Naive thymus-derived CD8-positive, alpha-beta T cell (primary cell): ENCODE data around the gene DNM2. TPM values are rescaled to one million over a fixed set of nuclear protein-coding genes. Genes with fewer than 3 reads are reported as not detected.

Experiments
- ATAC-seq, 2 donors: fragments of 150-1000 bp; cut with Tn5 transposase in 1 of 2; sonication (Bioruptor Pico), chemical (Tn5 transposase) in 1 of 2; 1 replicate in 1 of 2; 2 replicates in 1 of 2; pipeline ENCODE4 v1.10.0; 2021; ENCODE audit warnings: mild to moderate bottlenecking in 2 of 2, moderate library complexity in 2 of 2
- POLR2A ChIA-PET: fragments of 350-600 bp; sonication (Branson Sonifier 250); formaldehyde crosslinking; loops from one replicate; lab custom pipeline; 2021; ENCODE audit warnings: antibody characterized with exemption; lab: Charles Lee
- DNase-seq, 10 donors: peaks; one replicate each; pipeline versions ENCODE4 v3.0.0 to v3.0.0-alpha.2; 2020 to 2022
- H3K27ac Mint-ChIP-seq, 10 donors: one replicate each; pipeline ENCODE4 v1.8.0; 2020 to 2022; ENCODE audit warnings: mild to moderate bottlenecking in 10 of 10, mixed read lengths in 10 of 10, moderate library complexity in 4 of 10, inconsistent platforms in 1 of 10
- H3K27me3 Mint-ChIP-seq, 5 donors: one replicate each; pipeline ENCODE4 v1.8.0; 2021 to 2022; ENCODE audit warnings: mixed read lengths in 5 of 5
- H3K36me3 Mint-ChIP-seq, 3 donors: one replicate each; pipeline ENCODE4 v1.8.0; 2020 to 2022; ENCODE audit warnings: mixed read lengths in 3 of 3, mild to moderate bottlenecking in 2 of 3, inconsistent platforms in 1 of 3
- H3K4me1 Mint-ChIP-seq, 4 donors: one replicate each; pipeline ENCODE4 v1.8.0; 2021 to 2022; ENCODE audit warnings: mixed read lengths in 4 of 4
- H3K4me3 Mint-ChIP-seq, 10 donors: one replicate each; pipeline ENCODE4 v1.8.0; 2020 to 2022; ENCODE audit warnings: mild to moderate bottlenecking in 10 of 10, mixed read lengths in 10 of 10, moderate library complexity in 6 of 10, inconsistent platforms in 1 of 10
- H3K9me3 Mint-ChIP-seq, 9 donors: one replicate each; pipeline ENCODE4 v1.8.0; 2020 to 2022; ENCODE audit warnings: mixed read lengths in 9 of 9, mild to moderate bottlenecking in 3 of 9, inconsistent platforms in 1 of 9, moderate library complexity in 1 of 9
- polyA plus RNA-seq, 3 donors: library from polyadenylated mRNA; unstranded; fragments of 300-500 nt; fragmentation: Illumina TruSeq; gene quantifications; one replicate each; pipeline ENCODE4 v1.2.3, GENCODE V29; 2021
- total RNA-seq, 8 experiments: library from RNA in 2 of 8; stranded (reverse) in 2 of 8; gene quantifications; one replicate each; pipeline ENCODE4 v1.2.3 and lab custom pipeline; 2021 to 2026

The DNM2 gene
- total and polyA plus RNA-seq, 5 experiments from 2014 or later: 45.0 to 270 (median 91.4) TPM

- POLR2A ChIA-PET: interaction anchor here (1.4 kb wide), 1 partner anchor 12 kb away, joined by 4 read pairs; the partner anchor contains the start of gene QTRT1
- DNase-seq (peak in 1 of 10 donors; percentile 20), ATAC-seq (no peak)
- Mint-ChIP-seq H3K4me3 (no peak overlapping the region), H3K4me1 (peaks cover 7 to 12% (median 8%) of the 10 kb centered on the region in 4 donors), H3K36me3 (peaks cover 0 to 25% (median 0%) of the 10 kb centered on the region in 3 donors), H3K27ac (peak overlapping the region in 4 of 10 donors; percentile 36 to 74 (median 64)), H3K9me3 (no peaks in the 10 kb centered on the region), H3K27me3 (no peaks in the 10 kb centered on the region)
Observed at GRCh38 chr19:10713317-10713716, 4.6 kb upstream of the DNM2 start.

DNA sequence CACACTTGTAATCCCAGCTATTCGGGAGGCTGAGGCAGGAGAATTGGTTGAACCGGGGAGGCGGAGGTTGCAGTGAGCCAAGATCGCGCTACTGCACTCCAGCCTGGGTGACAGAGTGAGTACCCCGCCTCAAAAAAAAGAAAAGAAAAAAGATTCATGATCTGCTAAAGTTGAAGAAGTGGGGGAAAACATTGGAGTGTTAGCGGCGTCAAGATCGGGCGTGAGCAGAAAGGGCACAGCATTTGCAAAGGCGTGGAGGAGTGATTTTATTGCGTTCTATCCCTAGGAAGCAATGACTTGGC lies 874 bp upstream of the DNM2 start:
- Mint-ChIP-seq H3K4me1 (peaks cover 17 to 43% (median 38%) of the 10 kb centered on the region in 4 donors), H3K36me3 (peaks cover 0 to 6% (median 0%) of the 10 kb centered on the region in 3 donors), H3K9me3 (no peaks in the 10 kb centered on the region), H3K27me3 (no peaks in the 10 kb centered on the region), H3K27ac (peak overlapping the region; percentile 76 to 95 (median 88)), H3K4me3 (peak overlapping the region; percentile 73 to 97 (median 88))
- POLR2A ChIA-PET: interaction anchor here (0.7 to 5.0 kb wide), 19 partner anchors 14 to 154 kb away, joined by 3 to 62 read pairs (median 8); partner anchors contain the start of genes CARM1, QTRT1 and TMED1
- no peak for DNase-seq
- ATAC-seq: no peak

GRCh38 chr19:10718205-10719196 lies 622 bp downstream of the DNM2 start:
- ATAC-seq: peak; percentile 3 to 18
- H3K4me1 Mint-ChIP-seq: peaks cover 19 to 50% (median 46%) of the 10 kb centered on the region in 4 donors
- peak overlapping the region; percentile 72 to 96 (median 92) for H3K27ac Mint-ChIP-seq
- H3K27me3 Mint-ChIP-seq: no peaks in the 10 kb centered on the region
- H3K4me3 Mint-ChIP-seq: peak overlapping the region; percentile 85 to 97 (median 93)
- POLR2A ChIA-PET: interaction anchor here (0.6 to 5.0 kb wide), 22 partner anchors 13 to 717 kb away, joined by 3 to 62 read pairs (median 6); partner anchors contain the start of genes CARM1, ODAD3, PRKCSH and QTRT1
- H3K36me3 Mint-ChIP-seq: peaks cover 0 to 12% (median 0%) of the 10 kb centered on the region in 3 donors
- peak in 6 of 10 donors; percentile 9 to 53 (median 48) for DNase-seq
- no peaks in the 10 kb centered on the region for H3K9me3 Mint-ChIP-seq

DNA sequence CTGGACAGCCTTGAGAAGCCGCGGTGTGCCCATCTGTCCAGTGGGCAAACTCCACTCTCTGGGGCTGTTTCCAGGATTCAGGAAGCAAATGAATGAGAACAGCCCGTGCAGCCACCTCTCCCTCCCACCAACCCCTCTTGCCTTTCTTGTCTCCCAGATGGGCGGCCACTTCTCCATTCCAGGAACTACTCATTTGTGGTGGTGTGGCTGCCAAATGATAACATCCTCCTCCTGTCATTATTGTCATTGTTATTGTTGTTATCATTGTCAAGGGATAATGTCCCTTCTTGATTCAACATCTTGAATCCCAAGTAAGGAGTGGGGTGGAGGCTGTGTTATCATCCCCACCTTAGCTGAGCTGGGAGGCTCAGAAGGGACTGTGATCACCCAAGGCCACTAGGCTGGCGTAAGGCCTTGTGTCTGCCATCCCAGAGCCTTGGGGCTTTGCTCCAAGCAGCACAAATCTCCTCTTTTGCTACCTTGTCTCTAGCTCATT lies 1.6 kb downstream of the DNM2 start:
- Mint-ChIP-seq H3K27me3 (no peaks in the 10 kb centered on the region), H3K4me3 (peak overlapping the region; percentile 85 to 97 (median 93)), H3K27ac (peak overlapping the region; percentile 57 to 94 (median 84)), H3K4me1 (peaks cover 20 to 58% (median 55%) of the 10 kb centered on the region in 4 donors), H3K36me3 (peaks cover 0 to 16% (median 0%) of the 10 kb centered on the region in 3 donors), H3K9me3 (no peaks in the 10 kb centered on the region)
- POLR2A ChIA-PET: interaction anchor here (1.3 to 5.0 kb wide), 6 partner anchors 12 to 146 kb away, joined by 3 to 62 read pairs (median 16); partner anchors contain the start of gene TMED1
- ATAC-seq: no peak
- no peak for DNase-seq

DNA sequence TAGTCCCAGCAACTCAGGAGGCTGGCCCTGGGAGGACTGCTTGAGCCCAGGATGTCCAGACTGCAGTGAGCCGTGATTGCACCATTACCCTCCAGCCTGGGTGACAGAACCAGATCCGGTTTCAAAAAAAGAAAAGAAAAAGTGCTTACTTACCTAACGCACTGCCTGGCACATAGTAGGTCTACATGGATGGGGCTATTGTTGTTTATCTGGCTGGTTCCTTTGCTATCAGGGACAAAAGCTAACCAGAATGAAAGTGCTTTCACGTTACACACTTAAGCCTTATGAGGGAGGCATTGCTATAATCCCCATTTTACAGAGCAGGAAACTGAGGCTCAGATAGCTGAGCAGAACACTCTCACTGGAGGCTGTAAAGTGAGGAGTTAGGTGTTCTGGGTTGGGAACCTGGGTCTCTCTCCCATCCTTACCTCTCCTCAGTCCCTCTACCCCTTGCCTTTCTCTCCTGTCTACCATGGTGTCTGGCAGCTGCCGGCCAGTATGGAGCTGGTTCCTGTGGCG lies 2.8 kb downstream of the DNM2 start:
- ATAC-seq: no peak
- peaks cover 21 to 69% (median 65%) of the 10 kb centered on the region in 4 donors for H3K4me1 Mint-ChIP-seq

DNA sequence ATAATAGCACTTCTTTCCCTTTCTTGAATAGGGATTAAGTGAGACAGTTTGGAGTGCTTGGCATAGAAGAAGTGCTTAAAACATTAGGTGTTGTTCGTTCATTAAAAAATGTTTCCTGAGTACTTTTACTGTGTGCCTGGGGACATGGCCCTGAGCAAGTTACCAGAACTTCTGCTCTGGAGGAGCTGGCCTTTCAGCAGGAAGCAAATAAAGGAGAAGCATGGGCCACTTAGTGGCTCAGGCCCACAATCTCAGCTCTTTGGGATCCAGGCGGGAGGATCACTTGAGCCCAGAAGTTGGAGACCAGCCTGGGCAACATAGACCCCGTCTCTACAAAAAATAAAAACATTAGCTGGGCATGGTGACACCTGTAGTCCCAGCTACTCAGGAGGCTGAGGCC lies 5.7 kb downstream of the DNM2 start:
- peaks cover 0 to 33% (median 10%) of the 10 kb centered on the region in 3 donors for H3K36me3 Mint-ChIP-seq
- POLR2A ChIA-PET: no interaction called here
- DNase-seq: peak in 1 of 10 donors; percentile 23
- H3K4me3 Mint-ChIP-seq: no peak overlapping the region
- H3K27me3 Mint-ChIP-seq: no peaks in the 10 kb centered on the region
- no peaks in the 10 kb centered on the region for H3K9me3 Mint-ChIP-seq
- peaks cover 24 to 84% (median 81%) of the 10 kb centered on the region in 4 donors for H3K4me1 Mint-ChIP-seq
- peak overlapping the region in 6 of 10 donors; percentile 24 to 85 (median 61) for H3K27ac Mint-ChIP-seq
- no peak for ATAC-seq

More for the DNA sequence above, 2.8 kb downstream of the DNM2 start:
- Mint-ChIP-seq H3K27ac (peak overlapping the region in 6 of 10 donors; percentile 9 to 67 (median 50)), H3K36me3 (peaks cover 0 to 22% (median 0%) of the 10 kb centered on the region in 3 donors), H3K27me3 (no peaks in the 10 kb centered on the region), H3K9me3 (no peaks in the 10 kb centered on the region), H3K4me3 (peak overlapping the region in 9 of 10 donors; percentile 24 to 96 (median 45))
- DNase-seq: no peak
- POLR2A ChIA-PET: interaction anchor here (1.3 to 5.0 kb wide), 3 partner anchors 11 to 115 kb away, joined by 3 to 62 read pairs (median 58); partner anchors contain the start of gene TMED1

- ATAC-seq: no peak
- Mint-ChIP-seq H3K27ac (peak overlapping the region in 6 of 10 donors; percentile 3 to 79 (median 52)), H3K27me3 (no peaks in the 10 kb centered on the region), H3K4me1 (peaks cover 21 to 80% (median 77%) of the 10 kb centered on the region in 4 donors), H3K9me3 (no peaks in the 10 kb centered on the region), H3K36me3 (peaks cover 0 to 35% (median 10%) of the 10 kb centered on the region in 3 donors), H3K4me3 (no peak overlapping the region)
- POLR2A ChIA-PET: interaction anchor here (0.7 to 0.9 kb wide), 2 partner anchors 19 to 75 kb away, joined by 4 read pairs; no protein-coding TSS in a partner anchor
- no peak for DNase-seq
Observed at GRCh38 chr19:10724573-10725071, 6.7 kb downstream of the DNM2 start.

DNA sequence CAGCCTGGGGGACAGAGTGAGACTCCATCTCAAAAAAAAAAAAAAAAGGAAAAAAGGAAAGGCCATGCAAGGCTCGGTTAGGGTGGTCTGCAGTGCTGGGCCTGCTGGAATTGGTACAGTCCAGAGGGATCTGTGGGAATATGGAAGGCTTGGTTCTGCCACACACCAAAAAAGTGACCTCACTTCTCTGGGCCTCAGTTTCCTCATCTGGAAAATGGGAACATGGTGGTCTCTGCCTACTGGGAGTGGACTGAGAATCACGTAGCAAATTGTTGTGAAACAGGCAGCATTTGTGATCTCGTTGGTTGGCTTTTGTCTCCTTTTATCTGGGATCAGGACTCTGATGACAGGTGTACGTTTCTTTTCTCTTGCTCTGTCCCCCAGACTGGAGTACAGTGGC lies 7.5 kb downstream of the DNM2 start:
- Mint-ChIP-seq H3K4me1 (peaks cover 18 to 80% (median 77%) of the 10 kb centered on the region in 4 donors), H3K27ac (peak overlapping the region in 2 of 10 donors; percentile 48 to 75), H3K9me3 (no peaks in the 10 kb centered on the region), H3K36me3 (peaks cover 0 to 35% (median 10%) of the 10 kb centered on the region in 3 donors), H3K27me3 (no peaks in the 10 kb centered on the region), H3K4me3 (peak overlapping the region in 1 of 10 donors; percentile 52)
- POLR2A ChIA-PET: interaction anchor here (0.7 to 0.9 kb wide), 2 partner anchors 18 to 74 kb away, joined by 4 read pairs; no protein-coding TSS in a partner anchor
- DNase-seq (no peak), ATAC-seq (no peak)

- peak overlapping the region in 4 of 10 donors; percentile 54 to 77 (median 66) for H3K27ac Mint-ChIP-seq
Observed at GRCh38 chr19:10726268-10726667, 8.4 kb downstream of the DNM2 start.

GRCh38 chr19:10727685-10728201 lies 9.9 kb downstream of the DNM2 start:
- H3K36me3 Mint-ChIP-seq: peaks cover 0 to 34% (median 10%) of the 10 kb centered on the region in 3 donors
- H3K9me3 Mint-ChIP-seq: no peaks in the 10 kb centered on the region
- peak overlapping the region; percentile 41 to 83 (median 81) for H3K27ac Mint-ChIP-seq
- ATAC-seq: no peak
- H3K27me3 Mint-ChIP-seq: no peaks in the 10 kb centered on the region
- POLR2A ChIA-PET: no interaction called here
- peaks cover 20 to 77% (median 76%) of the 10 kb centered on the region in 4 donors for H3K4me1 Mint-ChIP-seq
- peak overlapping the region in 1 of 10 donors; percentile 30 for H3K4me3 Mint-ChIP-seq
- DNase-seq: peak in 1 of 10 donors; percentile 22

More at GRCh38 chr19:10726268-10726667, 8.4 kb downstream of the DNM2 start:
- no peaks in the 10 kb centered on the region for H3K27me3 Mint-ChIP-seq
- H3K36me3 Mint-ChIP-seq: peaks cover 0 to 35% (median 10%) of the 10 kb centered on the region in 3 donors
- POLR2A ChIA-PET: no interaction called here
- peak overlapping the region in 2 of 10 donors; percentile 12 to 33 for H3K4me3 Mint-ChIP-seq
- H3K4me1 Mint-ChIP-seq: peaks cover 18 to 80% (median 77%) of the 10 kb centered on the region in 4 donors
- no peak for ATAC-seq
- no peak for DNase-seq
- H3K9me3 Mint-ChIP-seq: no peaks in the 10 kb centered on the region

DNA sequence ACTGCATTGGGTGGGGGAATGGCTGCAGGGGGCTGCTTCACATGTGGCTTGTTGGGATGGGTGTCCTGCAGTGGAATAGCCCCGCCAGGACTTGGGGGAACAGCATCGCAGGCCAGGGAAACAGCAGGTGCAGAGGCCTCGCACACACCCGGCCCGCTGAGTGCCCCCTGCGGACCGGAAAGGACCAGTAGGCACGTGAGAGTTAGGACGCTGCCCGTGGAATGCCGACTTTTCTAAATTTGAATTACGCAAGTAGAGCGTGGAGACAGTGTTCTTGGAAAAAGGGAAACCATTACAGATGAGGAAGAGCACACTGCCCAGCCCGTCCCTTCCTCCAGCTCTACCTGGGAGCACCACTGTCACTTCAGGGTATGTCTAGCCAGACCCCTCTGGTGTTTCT lies 11.5 kb downstream of the DNM2 start:
- Mint-ChIP-seq H3K4me1 (peaks cover 16 to 70% (median 65%) of the 10 kb centered on the region in 4 donors), H3K27me3 (no peaks in the 10 kb centered on the region), H3K27ac (peak overlapping the region; percentile 60 to 99 (median 94)), H3K9me3 (no peaks in the 10 kb centered on the region), H3K4me3 (peak overlapping the region in 3 of 10 donors; percentile 15 to 36 (median 34)), H3K36me3 (peaks cover 0 to 25% (median 10%) of the 10 kb centered on the region in 3 donors)
- ATAC-seq: no peak
- DNase-seq: peak in 1 of 10 donors; percentile 22
- POLR2A ChIA-PET: interaction anchor here (0.6 to 5.0 kb wide), 2 partner anchors 11 to 1839 kb away, joined by 3 to 62 read pairs; partner anchors contain the start of gene DNM2
